MCF 10A (cell line): Measurements from ENCODE around the gene GALNT7. TPM values are rescaled to one million over a fixed set of nuclear protein-coding genes. Genes with fewer than 3 reads are reported as not detected.

Experiments
- BruUV-seq: library from RNA; stranded (reverse); fragments of 400-500 nt; replicated peaks from 2 replicates; lab custom pipeline; 2021; lab: Mats Ljungman, UMichigan
- CTCF ChIA-PET: fragments of 300-600 bp; sonication (Branson Sonifier 250); formaldehyde crosslinking; extraction: SDS; loops from one replicate; lab custom pipeline; 2021; ENCODE audit warnings: antibody characterized with exemption, inconsistent platforms; lab: Yijun Ruan, JAX
- POLR2A ChIA-PET: fragments of 300-600, 350-650 bp; sonication (Branson Sonifier 250); formaldehyde crosslinking; extraction: SDS; loops from one replicate; lab custom pipeline; 2020; ENCODE audit warnings: antibody characterized with exemption, inconsistent platforms; lab: Yijun Ruan, JAX
- DNase-seq: peaks from one replicate; pipeline ENCODE4 v3.0.0-alpha.2; 2018; ENCODE audit not compliant: unreplicated experiment
- H3K27ac Mint-ChIP-seq: one replicate; pipeline ENCODE4 v1.8.0; 2022; ENCODE audit warnings: mild to moderate bottlenecking, low read depth, mixed read lengths; ENCODE audit not compliant: unreplicated experiment
- H3K27me3 Mint-ChIP-seq: one replicate; pipeline ENCODE4 v1.8.0; 2022; ENCODE audit warnings: mixed read lengths; ENCODE audit not compliant: insufficient read depth, unreplicated experiment
- H3K36me3 Mint-ChIP-seq: one replicate; pipeline ENCODE4 v1.8.0; 2022; ENCODE audit warnings: mild to moderate bottlenecking, moderate library complexity, mixed read lengths; ENCODE audit not compliant: insufficient read depth, unreplicated experiment
- H3K4me1 Mint-ChIP-seq: one replicate; pipeline ENCODE4 v1.8.0; 2022; ENCODE audit warnings: mixed read lengths; ENCODE audit not compliant: insufficient read depth, unreplicated experiment
- H3K4me3 Mint-ChIP-seq: one replicate; pipeline ENCODE4 v1.8.0; 2022; ENCODE audit warnings: mild to moderate bottlenecking, moderate library complexity, mixed read lengths; ENCODE audit not compliant: unreplicated experiment
- H3K9me3 Mint-ChIP-seq: one replicate; pipeline ENCODE4 v1.8.0; 2022; ENCODE audit warnings: mixed read lengths; ENCODE audit not compliant: unreplicated experiment
- intact Hi-C: fragments of 100-400 bp; cut with micrococcal nuclease; formaldehyde crosslinking; loops from 2 replicates; pipeline ENCODE4 v1.14.1; 2022
- total RNA-seq: library from RNA; stranded (reverse); gene quantifications from 2 replicates; pipeline ENCODE4 v1.2.3, GENCODE V29; 2022
- TF ChIP-seq, protein P1 (sequence below): fragments of 200-600 bp; IDR thresholded peaks from one replicate; pipeline ENCODE4 v1.8.0; 2022; ENCODE audit warnings: antibody characterized with exemption, mild to moderate bottlenecking; ENCODE audit not compliant: unreplicated experiment

GALNT7 gene
- total RNA-seq, 1 experiment from 2014 or later: 13.7 TPM

DNA sequence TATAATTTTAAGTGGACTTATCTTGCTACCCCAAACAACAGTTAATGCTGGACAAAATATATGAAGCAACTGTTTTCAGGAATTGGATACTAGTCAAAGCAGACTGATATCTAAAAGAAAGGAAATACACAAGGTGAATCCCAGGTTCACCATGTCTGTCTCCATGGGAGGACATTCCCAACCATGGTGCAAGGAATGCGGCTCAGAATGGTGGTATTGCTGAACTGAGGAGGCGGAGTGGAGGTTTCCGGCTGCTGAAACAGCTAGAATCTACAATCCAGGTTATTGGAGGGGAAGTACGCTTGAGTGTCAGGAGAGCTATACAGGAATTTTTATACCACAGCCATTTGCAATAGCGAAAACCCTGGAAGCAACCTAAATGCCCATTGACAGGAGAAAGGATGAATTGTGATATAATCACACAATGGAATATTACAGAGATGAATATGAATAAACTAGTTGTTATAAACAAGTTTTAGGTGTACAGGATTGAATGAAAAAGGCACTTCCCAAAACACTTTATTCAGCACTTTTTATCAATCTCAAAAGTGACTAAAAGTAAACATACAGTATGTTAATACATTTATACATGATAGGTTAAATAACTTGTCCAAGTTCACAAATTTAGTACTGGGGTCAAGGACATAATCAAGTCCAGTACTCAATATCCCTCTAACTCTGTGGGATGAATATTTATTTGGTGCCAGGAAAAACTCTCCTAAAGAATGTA lies 156.6 kb downstream of the GALNT7 start:
- Mint-ChIP-seq H3K4me3 (no peak overlapping the region), H3K36me3 (peaks cover 41% of the 10 kb centered on the region), H3K27ac (no peak overlapping the region), H3K27me3 (no peaks in the 10 kb centered on the region), H3K4me1 (no peaks in the 10 kb centered on the region), H3K9me3 (no peaks in the 10 kb centered on the region)
- TF ChIP-seq, protein P1, sequence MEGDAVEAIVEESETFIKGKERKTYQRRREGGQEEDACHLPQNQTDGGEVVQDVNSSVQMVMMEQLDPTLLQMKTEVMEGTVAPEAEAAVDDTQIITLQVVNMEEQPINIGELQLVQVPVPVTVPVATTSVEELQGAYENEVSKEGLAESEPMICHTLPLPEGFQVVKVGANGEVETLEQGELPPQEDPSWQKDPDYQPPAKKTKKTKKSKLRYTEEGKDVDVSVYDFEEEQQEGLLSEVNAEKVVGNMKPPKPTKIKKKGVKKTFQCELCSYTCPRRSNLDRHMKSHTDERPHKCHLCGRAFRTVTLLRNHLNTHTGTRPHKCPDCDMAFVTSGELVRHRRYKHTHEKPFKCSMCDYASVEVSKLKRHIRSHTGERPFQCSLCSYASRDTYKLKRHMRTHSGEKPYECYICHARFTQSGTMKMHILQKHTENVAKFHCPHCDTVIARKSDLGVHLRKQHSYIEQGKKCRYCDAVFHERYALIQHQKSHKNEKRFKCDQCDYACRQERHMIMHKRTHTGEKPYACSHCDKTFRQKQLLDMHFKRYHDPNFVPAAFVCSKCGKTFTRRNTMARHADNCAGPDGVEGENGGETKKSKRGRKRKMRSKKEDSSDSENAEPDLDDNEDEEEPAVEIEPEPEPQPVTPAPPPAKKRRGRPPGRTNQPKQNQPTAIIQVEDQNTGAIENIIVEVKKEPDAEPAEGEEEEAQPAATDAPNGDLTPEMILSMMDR: no peak
- intact Hi-C loops: no loop called here
- BruUV-seq: no TSS peak
- CTCF ChIA-PET: interaction anchor here (0.9 kb wide), 1 partner anchor 94 kb away, joined by 3 read pairs; no protein-coding TSS in a partner anchor
- POLR2A ChIA-PET: interaction anchor here (0.6 to 1.7 kb wide), 3 partner anchors 8 to 91 kb away, joined by 3 to 13 read pairs (median 4); partner anchors contain the start of gene HMGB2
- DNase-seq: no peak

DNA sequence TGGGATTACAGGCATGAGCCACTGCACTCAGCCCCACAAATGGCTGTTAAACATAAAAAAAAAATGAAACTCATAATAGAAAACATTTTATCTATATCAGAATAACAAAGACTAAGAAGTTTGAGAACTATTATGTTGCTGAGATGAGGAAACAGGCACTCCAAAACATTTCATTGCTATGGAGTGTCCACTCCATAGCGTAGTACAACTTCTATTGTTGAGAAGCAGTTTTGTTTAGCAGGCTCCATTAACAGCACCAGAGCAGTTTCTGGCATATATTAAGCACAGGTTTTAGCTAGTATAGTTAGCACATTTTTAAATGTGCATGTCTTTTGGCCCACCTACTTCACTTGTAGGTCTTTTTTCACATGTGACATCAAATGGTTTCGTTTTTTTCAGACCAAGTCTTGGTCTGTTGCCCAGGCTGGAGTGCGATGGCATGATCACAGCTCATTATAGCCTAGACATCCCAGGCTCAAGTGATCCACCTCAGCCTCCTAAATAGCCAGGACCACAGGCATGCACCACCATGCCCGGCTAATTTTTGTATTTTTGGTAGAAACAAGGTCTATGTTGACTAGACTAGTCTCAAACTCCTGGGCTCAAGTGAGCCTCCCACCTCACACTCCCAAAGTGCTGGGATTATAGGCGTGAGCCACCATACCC lies 159.8 kb downstream of the GALNT7 start:
- Mint-ChIP-seq H3K27me3 (no peaks in the 10 kb centered on the region), H3K4me1 (peaks cover 6% of the 10 kb centered on the region), H3K9me3 (no peaks in the 10 kb centered on the region), H3K36me3 (peaks cover 72% of the 10 kb centered on the region), H3K27ac (no peak overlapping the region), H3K4me3 (no peak overlapping the region)
- DNase-seq: no peak
- intact Hi-C loops: no loop called here
- BruUV-seq: no TSS peak
- TF ChIP-seq, protein P1: no peak
- CTCF ChIA-PET: interaction anchor here (0.6 to 1.3 kb wide), 3 partner anchors 9 to 88 kb away, joined by 5 to 7 read pairs (median 6); no protein-coding TSS in a partner anchor
- POLR2A ChIA-PET: interaction anchor here (9.3 to 14.4 kb wide), 3 partner anchors 8 to 85 kb away, joined by 95 to 824 read pairs (median 109); partner anchors contain the start of gene SAP30

DNA sequence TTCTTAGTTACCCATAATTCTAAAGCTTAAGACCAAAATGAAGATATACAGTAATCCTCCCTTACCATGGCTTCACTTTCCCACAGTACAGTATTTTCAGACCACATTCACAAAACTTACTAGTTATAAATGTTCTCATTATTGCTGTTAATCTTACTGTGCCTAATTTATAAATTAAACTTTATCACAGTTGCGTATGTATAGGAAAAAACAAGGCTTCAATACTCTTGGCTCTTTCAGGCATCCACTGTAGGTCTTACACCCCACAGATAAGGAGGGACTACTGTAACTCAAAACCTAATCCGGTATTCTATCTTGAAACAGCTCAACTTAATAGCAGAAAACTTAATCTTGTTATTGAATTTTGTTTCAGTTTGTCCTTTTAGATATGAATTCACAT lies 162.0 kb downstream of the GALNT7 start:
- DNase-seq: no peak
- CTCF ChIA-PET: interaction anchor here (0.8 to 7.6 kb wide), 6 partner anchors 10 to 317 kb away, joined by 3 to 78 read pairs (median 10); partner anchors contain the start of gene SAP30
- intact Hi-C loops: no loop called here
- Mint-ChIP-seq H3K36me3 (peaks cover 77% of the 10 kb centered on the region), H3K4me3 (no peak overlapping the region), H3K9me3 (no peaks in the 10 kb centered on the region), H3K27ac (peak overlapping the region; percentile 5), H3K4me1 (peaks cover 6% of the 10 kb centered on the region), H3K27me3 (no peaks in the 10 kb centered on the region)
- no TSS peak for BruUV-seq
- TF ChIP-seq, protein P1: no peak
- POLR2A ChIA-PET: interaction anchor here (0.6 to 14.4 kb wide), 5 partner anchors 10 to 952 kb away, joined by 3 to 824 read pairs (median 95); partner anchors contain the start of genes FBXO8 and SAP30

DNA sequence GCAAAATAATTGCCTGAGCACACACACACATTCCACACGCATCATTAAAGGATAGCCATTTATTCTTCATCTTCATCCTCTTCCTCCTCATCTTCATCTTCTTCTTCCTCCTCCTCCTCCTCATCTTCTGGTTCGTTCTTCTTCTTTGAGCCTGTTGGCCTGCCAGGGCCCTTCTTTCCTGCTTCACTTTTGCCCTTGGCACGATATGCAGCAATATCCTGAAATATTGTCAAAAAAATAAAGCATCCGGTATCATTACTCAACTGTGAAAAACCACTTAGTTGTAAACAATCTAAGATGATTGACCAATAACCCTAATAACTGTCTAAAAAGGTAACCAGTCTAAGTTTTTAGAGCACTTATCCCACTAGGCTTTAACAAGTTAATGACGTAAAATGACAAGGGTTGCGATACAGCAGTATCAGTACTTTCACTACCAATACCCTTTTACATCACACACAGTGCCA lies 163.4 kb downstream of the GALNT7 start:
- TF ChIP-seq, protein P1: no peak
- DNase-seq: peak; percentile 44
- Mint-ChIP-seq H3K36me3 (peaks cover 75% of the 10 kb centered on the region), H3K4me3 (peak overlapping the region; percentile 99), H3K27ac (peak overlapping the region; percentile 100), H3K4me1 (peaks cover 14% of the 10 kb centered on the region), H3K9me3 (no peaks in the 10 kb centered on the region), H3K27me3 (no peaks in the 10 kb centered on the region)
- CTCF ChIA-PET: interaction anchor here (0.7 to 7.6 kb wide), 5 partner anchors 12 to 921 kb away, joined by 3 to 78 read pairs (median 5); partner anchors contain the start of gene SAP30
- no TSS peak for BruUV-seq
- POLR2A ChIA-PET: interaction anchor here (0.7 to 14.4 kb wide), 9 partner anchors 8 to 951 kb away, joined by 3 to 824 read pairs (median 35); partner anchors contain the start of genes CEP44, FBXO8 and SAP30
- intact Hi-C loops: no loop called here
